Frontal cortex (tissue), 4 donors: ENCODE data around the gene ZNF438. TPM values are rescaled to one million over a fixed set of nuclear protein-coding genes. Genes with fewer than 3 reads are reported as not detected.
"Not testable (repeated sequence)": the region's sequence is repeated elsewhere in the genome, so short reads cannot be mapped to it uniquely, and the experiment has no call there.

Experiments used
- DNase-seq, 2 donors: peaks; one replicate each; pipeline ENCODE4 v3.0.0; 2012; ENCODE audit warnings: low spot score in 2 of 2
- FAIRE-seq: peaks from 2 replicates; lab custom pipeline; 2012; peaks lifted over from hg19 to GRCh38; lab: Jason Lieb, UNC
- total RNA-seq: library from RNA; depleted of rRNA; stranded (reverse); fragments of >200 nt; gene quantifications from one replicate; pipeline ENCODE4 v1.2.3, GENCODE V29; 2014
- donor health status: control.
- donor health status: control.
- donor health status: control.

ZNF438 gene
- total RNA-seq, 1 donor from 2014 or later = 2.9 TPM

GRCh38 chr10:31056678-31057077, 25.0 kb upstream of the ZNF438 start:
- not testable (repeated sequence) for FAIRE-seq, DNase-seq

- no peak for DNase-seq
- no peak for FAIRE-seq
Measured at GRCh38 chr10:31055573-31056251, 24.0 kb upstream of the ZNF438 start.

- DNase-seq (no peak), FAIRE-seq (no peak)
Measured at GRCh38 chr10:31051703-31052102, 20.0 kb upstream of the ZNF438 start.

GRCh38 chr10:31042670-31043069, 11.0 kb upstream of the ZNF438 start:
- DNase-seq = no peak

GRCh38 chr10:31041011-31041410, 9.3 kb upstream of the ZNF438 start:
- DNase-seq (no peak), FAIRE-seq (no peak)

More at GRCh38 chr10:31042670-31043069, 11.0 kb upstream of the ZNF438 start:
- no peak for FAIRE-seq

- not testable (repeated sequence) for DNase-seq, FAIRE-seq
Measured at GRCh38 chr10:31039006-31039405, 7.3 kb upstream of the ZNF438 start.

- DNase-seq = no peak
- no peak for FAIRE-seq
Measured at GRCh38 chr10:31037749-31038148, 6.1 kb upstream of the ZNF438 start.

- no peak for DNase-seq
- no peak for FAIRE-seq
Measured at GRCh38 chr10:31036209-31036608, 4.5 kb upstream of the ZNF438 start.

GRCh38 chr10:31035266-31035798, 3.7 kb upstream of the ZNF438 start:
- DNase-seq = no peak
- no peak for FAIRE-seq

- FAIRE-seq (no peak), DNase-seq (no peak)
Measured at GRCh38 chr10:31034098-31034909, 2.6 kb upstream of the ZNF438 start.

GRCh38 chr10:31033147-31033546, 1.5 kb upstream of the ZNF438 start:
- DNase-seq (no peak), FAIRE-seq (no peak)

- FAIRE-seq = no peak
Measured at GRCh38 chr10:31032258-31033132, 830 bp upstream of the ZNF438 start.

GRCh38 chr10:31031205-31031557, 484 bp downstream of the ZNF438 start:
- FAIRE-seq (no peak), DNase-seq (no peak)

More at GRCh38 chr10:31032258-31033132, 830 bp upstream of the ZNF438 start:
- DNase-seq = peak; percentile 87 to 90

- no peak for FAIRE-seq
- DNase-seq = no peak
Measured at GRCh38 chr10:31030800-31031199, 865 bp downstream of the ZNF438 start.

GRCh38 chr10:31030260-31030659, 1.4 kb downstream of the ZNF438 start:
- FAIRE-seq (no peak), DNase-seq (no peak)

GRCh38 chr10:31028081-31028480, 3.6 kb downstream of the ZNF438 start:
- DNase-seq (no peak), FAIRE-seq (no peak)

- DNase-seq, FAIRE-seq: not testable (repeated sequence)
Measured at GRCh38 chr10:31026279-31026678, 5.4 kb downstream of the ZNF438 start.

GRCh38 chr10:31025142-31025541, 6.5 kb downstream of the ZNF438 start:
- FAIRE-seq (no peak), DNase-seq (no peak)

- no peak for FAIRE-seq
- no peak for DNase-seq
Measured at GRCh38 chr10:31023558-31023957, 8.1 kb downstream of the ZNF438 start.

GRCh38 chr10:31020209-31020608, 11.5 kb downstream of the ZNF438 start:
- DNase-seq = no peak

More at GRCh38 chr10:31020209-31020608, 11.5 kb downstream of the ZNF438 start:
- no peak for FAIRE-seq
